Measurements from ENCODE around the gene PDE7B. TPM values are rescaled to one million over a fixed set of nuclear protein-coding genes. Genes with fewer than 3 reads are reported as not detected.

The PDE7B gene
- total and polyA plus RNA-seq, 9 of the 15 experiments (the other 6 are each of a cell fraction or from before 2014, with no cell fraction given) = 0.01 TPM; not detected in 8

DNA sequence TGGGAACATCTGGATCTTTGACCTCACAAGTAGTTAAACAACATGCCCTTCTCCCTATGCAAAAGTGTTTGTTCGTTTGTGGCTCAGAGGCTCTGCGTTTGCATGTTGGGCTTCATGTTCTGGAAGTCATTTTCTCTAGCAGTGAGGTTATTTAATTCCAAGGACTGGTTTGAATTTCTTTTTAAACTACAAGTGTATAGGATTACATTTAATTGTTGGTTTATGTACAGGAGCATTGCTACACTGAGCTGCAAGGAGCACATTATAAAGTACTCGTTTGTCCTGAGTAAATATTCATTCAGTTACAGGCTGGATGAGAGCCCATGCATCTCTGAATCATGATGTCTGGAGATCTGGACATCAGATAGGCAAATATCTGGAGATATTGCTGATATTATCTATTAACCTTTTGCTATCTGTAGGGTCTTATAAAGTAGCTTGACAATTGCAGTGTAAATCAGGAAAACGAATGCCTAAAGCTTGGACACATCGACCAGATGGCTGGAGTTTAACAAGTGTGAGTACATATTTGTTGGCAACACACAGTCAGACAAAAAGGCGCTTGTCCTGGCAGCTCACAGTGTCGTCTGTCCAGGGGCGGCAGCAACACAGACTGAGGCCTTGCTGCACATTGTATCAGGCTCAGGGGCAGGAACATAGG lies 84.6 kb downstream of the PDE7B start:
- no peak overlapping the region for H3K9ac ChIP-seq (ENCODE audit: insufficient read depth in 1 of 2, low read depth in 2 of 2, low read length in 2 of 2)
- CTCF ChIA-PET (ENCODE audit: low intra/inter-chr PET ratio) = no interaction called here

More for the DNA sequence above, 84.6 kb downstream of the PDE7B start:
- Histone ChIP-seq H4K20me1 (replicated peaks; ENCODE audit: control insufficient read depth, insufficient read depth, low read length) (no peaks in the 10 kb centered on the region), H3K4me1 (replicated peaks in 1 of 2; ENCODE audit: control insufficient read depth in 2 of 2, insufficient read depth in 2 of 2, low read length in 2 of 2) (no peaks in the 10 kb centered on the region), H3K27me3 (ENCODE audit: control insufficient read depth in 2 of 2, insufficient read depth in 2 of 2, low read length in 2 of 2) (no peaks in the 10 kb centered on the region; a peak in 1 of 5 replicates), H2AFZ (ENCODE audit: low read depth, low read length) (no peak overlapping the region), H3K36me3 (ENCODE audit: control insufficient read depth, insufficient read depth, low read length) (no peaks in the 10 kb centered on the region), H3K79me2 (ENCODE audit: control insufficient read depth, insufficient read depth, low read length) (no peaks in the 10 kb centered on the region), H3K4me3 (no peak overlapping the region), H3K9me3 (replicated peaks; ENCODE audit: control insufficient read depth, insufficient read depth, low read depth, low read length) (no peaks in the 10 kb centered on the region), H3K9me1 (ENCODE audit: control insufficient read depth, insufficient read depth, low read length) (no peaks in the 10 kb centered on the region), H3K27ac (ENCODE audit: extremely low read depth, low read depth, low read length) (no peak overlapping the region), H3K4me2 (ENCODE audit: insufficient read depth, low read length) (no peak overlapping the region)
- in situ Hi-C loops (cut with MboI) = no loop called here
- FAIRE-seq (no peak), DNase-seq (ENCODE audit: extremely low read depth in 1 of 4, low spot score in 3 of 4) (no peak), ATAC-seq (no peak)
- TF ChIP-seq, protein P1, sequence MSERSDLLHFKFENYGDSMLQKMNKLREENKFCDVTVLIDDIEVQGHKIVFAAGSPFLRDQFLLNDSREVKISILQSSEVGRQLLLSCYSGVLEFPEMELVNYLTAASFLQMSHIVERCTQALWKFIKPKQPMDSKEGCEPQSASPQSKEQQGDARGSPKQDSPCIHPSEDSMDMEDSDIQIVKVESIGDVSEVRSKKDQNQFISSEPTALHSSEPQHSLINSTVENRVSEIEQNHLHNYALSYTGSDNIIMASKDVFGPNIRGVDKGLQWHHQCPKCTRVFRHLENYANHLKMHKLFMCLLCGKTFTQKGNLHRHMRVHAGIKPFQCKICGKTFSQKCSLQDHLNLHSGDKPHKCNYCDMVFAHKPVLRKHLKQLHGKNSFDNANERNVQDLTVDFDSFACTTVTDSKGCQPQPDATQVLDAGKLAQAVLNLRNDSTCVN (CRISPR knock-in tag; IDR thresholded peaks at IDR 0.05) = no peak
- TF ChIP-seq YBX1 (IDR thresholded peaks at IDR 0.05) = no peak
- TF ChIP-seq ETV5 (CRISPR knock-in tag; IDR thresholded peaks at IDR 0.05; ENCODE audit: low read depth) = no peak
- no peak for TF ChIP-seq SRSF9 (IDR thresholded peaks at IDR 0.05; ENCODE audit: borderline replicate concordance, low read depth, low read length)
- no peak for TF ChIP-seq POLR2H (tag; IDR thresholded peaks at IDR 0.05; ENCODE audit: low read depth)
- TF ChIP-seq, protein P2, sequence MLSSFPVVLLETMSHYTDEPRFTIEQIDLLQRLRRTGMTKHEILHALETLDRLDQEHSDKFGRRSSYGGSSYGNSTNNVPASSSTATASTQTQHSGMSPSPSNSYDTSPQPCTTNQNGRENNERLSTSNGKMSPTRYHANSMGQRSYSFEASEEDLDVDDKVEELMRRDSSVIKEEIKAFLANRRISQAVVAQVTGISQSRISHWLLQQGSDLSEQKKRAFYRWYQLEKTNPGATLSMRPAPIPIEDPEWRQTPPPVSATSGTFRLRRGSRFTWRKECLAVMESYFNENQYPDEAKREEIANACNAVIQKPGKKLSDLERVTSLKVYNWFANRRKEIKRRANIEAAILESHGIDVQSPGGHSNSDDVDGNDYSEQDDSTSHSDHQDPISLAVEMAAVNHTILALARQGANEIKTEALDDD (IDR thresholded peaks at IDR 0.05) = no peak
- BruUV-seq (replicated peaks) = no TSS peak
- 0% methylated on average over 8 of the region's 8 CpGs for WGBS (ENCODE audit: insufficient coverage, low coverage, missing lambda C conversion rate)
- intact Hi-C loops (cut with micrococcal nuclease) = loop anchor here (10.0 kb wide), 2 partner anchors 289 to 379 kb away; no protein-coding TSS in a partner anchor
- POLR2A ChIA-PET = no interaction called here
